Heart right ventricle (tissue), 16 donors: Measurements from ENCODE around the gene RGN. TPM values are rescaled to one million over a fixed set of nuclear protein-coding genes. Genes with fewer than 3 reads are reported as not detected.

Experiments
- ATAC-seq, 8 donors: fragments of 200-7000 bp; cut with Tn5 transposase; one replicate each; pipeline ENCODE4 v1.9.1; 2020; ENCODE audit warnings: mild to moderate bottlenecking in 8 of 8, moderate library complexity in 8 of 8, moderate number of reproducible peaks in 1 of 8
- DNase-seq, 2 donors: peaks; one replicate each; pipeline ENCODE4 v3.0.0-alpha.2; 2020
- H3K27ac ChIP-seq, 10 donors: fragments of 200-600 bp; sonication (generic) in 2 of 10; one replicate each; pipeline versions ENCODE4 v1.5.0 to v1.8.0; 2020 to 2022; ENCODE audit warnings: mild to moderate bottlenecking in 3 of 10
- H3K27me3 ChIP-seq, 7 donors: fragments of 200-600 bp; one replicate each; pipeline ENCODE4 v1.8.0; 2021 to 2022; ENCODE audit warnings: mild to moderate bottlenecking in 2 of 7
- H3K36me3 ChIP-seq, 9 donors: fragments of 200-600 bp; sonication (generic) in 1 of 9; one replicate each; pipeline versions ENCODE4 v1.5.0 to v1.8.0; 2020 to 2022; ENCODE audit warnings: mild to moderate bottlenecking in 2 of 9
- H3K4me1 ChIP-seq, 9 donors: fragments of 200-600 bp; sonication (generic) in 1 of 9; one replicate each; pipeline versions ENCODE4 v1.5.0 to v1.8.0; 2020 to 2022; ENCODE audit warnings: mild to moderate bottlenecking in 4 of 9
- H3K4me3 ChIP-seq, 10 donors: fragments of 200-600 bp; sonication (generic) in 2 of 10; one replicate each; pipeline versions ENCODE4 v1.5.0 to v1.8.0; 2020 to 2022; ENCODE audit warnings: mild to moderate bottlenecking in 7 of 10, moderate library complexity in 2 of 10
- H3K9me3 ChIP-seq, 11 donors: fragments of 200-600 bp in 10 of 11; sonication (generic) in 2 of 11; one replicate each; pipeline versions ENCODE4 v1.5.0 to v1.8.0; 2013 to 2022; ENCODE audit warnings: mild to moderate bottlenecking in 2 of 11, control low read depth in 1 of 11, moderate library complexity in 1 of 11
- CTCF ChIP-seq, 9 donors: fragments of 200-600 bp; sonication (generic) in 2 of 9; IDR thresholded peaks; one replicate each; pipeline versions ENCODE4 v1.5.0 to v1.8.0; 2021 to 2022; ENCODE audit warnings: antibody characterized with exemption in 9 of 9, mild to moderate bottlenecking in 5 of 9, moderate library complexity in 1 of 9
- WGBS, 2 donors: extraction: QIAGEN DNeasy Blood & Tissue Kit; methylation state at CpG; one replicate each; pipeline ENCODE4 v1.1.7; 2013; ENCODE audit warnings: inconsistent platforms in 1 of 2; 5-methylcytosine and 5-hydroxymethylcytosine counted together
- intact Hi-C, 10 donors: fragments of 100-400 bp; cut with DNase I; formaldehyde crosslinking; loops; one replicate each; pipeline versions ENCODE4 v1.11.1 to v1.14.2; 2022
- polyA plus RNA-seq, 2 donors: library from polyadenylated mRNA; stranded (reverse); fragments of 200-250 nt; gene quantifications; one replicate each; pipeline ENCODE4 v1.2.3, GENCODE V29; 2013
- total RNA-seq, 10 donors: library from RNA; stranded (reverse); fragmentation: NEBNext Ultra II Directional in 3 of 10; extraction: Animal tissue kit (Norgen Biotek cat#: 25700) in 3 of 10; gene quantifications; one replicate each; pipeline versions ENCODE4 v1.2.1 to v1.2.4, GENCODE V29; 2021 to 2023
- donor health status: Arrhythmogenic right ventricular cardiomyopathy.
- donor health status: ischemic (EF 13 %, LVEDD 7.1; RV severe dilation, severe dysfunction).
- donor health status: healthy with polysubstance abuse.
- donor health status: DM: no; HTN: yes; CAD: no.
- donor health status: DM: no; HTN: no; CAD: no.
- donor health status: ischemic (EF 25% LVEDD 6.9; RV normal size, moderate dysfunction).
- donor health status: ischemic (EF 25% LVEDD 5.7; RV mildly dilated, moderate dysfunction).
- donor health status: healthy.
- donor health status: DM: yes; HTN: yes; CAD: no.
- donor health status: Ischemic cardiomyopathy.
- donor health status: ischemic (EF 35%, LVEDD 5.7; RV mildly dilated, moderate dysfunction).
- donor health status: nonischemic (EF 11% LVEDD 7.7; RV severe dilation, severe dysfunction).
- donor health status: DM: yes; HTN: yes; CAD: no.
- donor health status: PGD.
- donor health status: ischemic (EF 29% LVEDD 5.4; RV normal size, mild dysfunction).
- donor health status: nonischemic (EF 23%, LVEDD 6.1; RV moderate dilation, normal function).

RGN gene
- total and polyA plus RNA-seq, 12 donors, result 2.1 to 29.2 (median 21.8) TPM

- DNase-seq (no peak), ATAC-seq (no peak)
- Histone ChIP-seq H3K27ac (no peak overlapping the region), H3K36me3 (no peaks in the 10 kb centered on the region), H3K27me3 (peaks cover 0 to 65% (median 0%) of the 10 kb centered on the region in 7 donors), H3K4me3 (no peak overlapping the region), H3K9me3 (no peaks in the 10 kb centered on the region), H3K4me1 (no peaks in the 10 kb centered on the region)
- TF ChIP-seq CTCF (IDR thresholded peaks at IDR 0.05), result no peak
- WGBS, 2 donors, result 77 to 80% methylated on average over 3 of the region's 3 CpGs
- intact Hi-C loops, result no loop called here
Observed at GRCh38 chrX:47068214-47068613, 10.0 kb upstream of the RGN start.

GRCh38 chrX:47068720-47069119 lies 9.5 kb upstream of the RGN start:
- no peak for ATAC-seq
- Histone ChIP-seq H3K27me3 (peaks cover 0 to 60% (median 0%) of the 10 kb centered on the region in 7 donors), H3K36me3 (no peaks in the 10 kb centered on the region), H3K4me3 (no peak overlapping the region), H3K4me1 (no peaks in the 10 kb centered on the region), H3K27ac (no peak overlapping the region), H3K9me3 (no peaks in the 10 kb centered on the region)
- no peak for TF ChIP-seq CTCF (IDR thresholded peaks at IDR 0.05)
- intact Hi-C loops, result no loop called here
- DNase-seq, result no peak

- no peaks in the 10 kb centered on the region for H3K4me1 ChIP-seq
- ATAC-seq, result no peak
- intact Hi-C loops, result no loop called here
- H3K36me3 ChIP-seq, result peaks cover 0 to 12% (median 0%) of the 10 kb centered on the region in 9 donors
- 72 to 75% methylated on average over 9 of the region's 9 CpGs for whole genome bisulfite sequencing, 2 donors
- TF ChIP-seq CTCF (IDR thresholded peaks at IDR 0.05), result no peak
- H3K27ac ChIP-seq, result no peak overlapping the region
- H3K9me3 ChIP-seq, result no peaks in the 10 kb centered on the region
- no peak for DNase-seq
- H3K27me3 ChIP-seq, result peaks cover 0 to 50% (median 0%) of the 10 kb centered on the region in 7 donors
- no peak overlapping the region for H3K4me3 ChIP-seq
Observed at GRCh38 chrX:47080215-47080914, 2.1 kb downstream of the RGN start.

- DNase-seq, result no peak
- no peak for TF ChIP-seq CTCF (IDR thresholded peaks at IDR 0.05)
- H3K9me3 ChIP-seq, result no peaks in the 10 kb centered on the region
- no peak overlapping the region for H3K27ac ChIP-seq
- ATAC-seq, result no peak
- H3K36me3 ChIP-seq, result peaks cover 0 to 12% (median 0%) of the 10 kb centered on the region in 9 donors
- H3K4me3 ChIP-seq, result no peak overlapping the region
- WGBS, 2 donors, result 78% methylated on average over 5 of the region's 5 CpGs
- H3K4me1 ChIP-seq, result no peaks in the 10 kb centered on the region
- intact Hi-C loops, result no loop called here
- peaks cover 0 to 48% (median 0%) of the 10 kb centered on the region in 7 donors for H3K27me3 ChIP-seq
Observed at GRCh38 chrX:47080915-47081236, 2.6 kb downstream of the RGN start.
